Lower leg skin (tissue), 3 donors: ENCODE data around the gene ZNF512B.

Experiments used
- CTCF ChIP-seq, 3 donors: fragments of 450-650 bp; IDR thresholded peaks; one replicate each; pipeline ENCODE4 v1.5.1; 2016; ENCODE audit warnings: antibody characterized with exemption in 3 of 3, mild to moderate bottlenecking in 3 of 3, moderate library complexity in 2 of 3
- POLR2A ChIP-seq, 2 donors: fragments of 450-650 bp; IDR thresholded peaks; one replicate each; pipeline ENCODE4 v1.6.1; 2016 to 2017; ENCODE audit warnings: antibody characterized with exemption in 2 of 2, mild to moderate bottlenecking in 1 of 2, moderate library complexity in 1 of 2

DNA sequence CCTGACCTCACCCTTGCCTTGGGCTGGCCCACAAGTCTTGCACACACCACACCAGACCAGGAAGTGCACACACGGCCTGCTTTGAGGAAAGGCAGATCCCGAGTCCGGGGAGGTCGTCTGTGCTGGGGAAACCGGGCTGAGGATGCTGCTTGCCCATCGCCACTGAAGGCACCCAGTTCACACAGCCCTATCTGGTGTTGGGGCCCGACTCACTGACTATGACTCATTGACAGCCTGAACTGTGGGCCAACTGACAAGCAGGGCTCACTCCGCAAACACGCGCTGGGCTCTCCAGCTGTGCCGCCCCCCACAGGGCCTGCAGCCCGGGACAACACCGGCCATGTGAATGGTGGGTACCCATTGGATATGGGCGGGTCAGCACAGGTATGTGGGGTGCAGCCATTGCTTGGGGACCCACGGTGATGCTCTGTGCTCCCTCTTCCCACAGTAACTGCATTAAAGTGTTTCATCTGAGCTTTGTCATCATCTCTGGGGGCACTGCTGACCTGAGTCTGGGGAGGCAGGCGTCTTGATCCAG lies 8.1 kb upstream of the ZNF512B start:
- TF ChIP-seq CTCF (IDR thresholded peaks at IDR 0.05) (no peak), POLR2A (IDR thresholded peaks at IDR 0.05) (no peak)
